GM21717 (cell line): ENCODE measurements around the gene SCN4A.

Source experiments
- ATAC-seq: cut with Tn5 transposase; IDR thresholded peaks from one replicate; pipeline ENCODE4 v1.9.1; 2021; ENCODE audit warnings: mild to moderate bottlenecking, moderate library complexity; ENCODE audit not compliant: unreplicated experiment

SCN4A gene

DNA sequence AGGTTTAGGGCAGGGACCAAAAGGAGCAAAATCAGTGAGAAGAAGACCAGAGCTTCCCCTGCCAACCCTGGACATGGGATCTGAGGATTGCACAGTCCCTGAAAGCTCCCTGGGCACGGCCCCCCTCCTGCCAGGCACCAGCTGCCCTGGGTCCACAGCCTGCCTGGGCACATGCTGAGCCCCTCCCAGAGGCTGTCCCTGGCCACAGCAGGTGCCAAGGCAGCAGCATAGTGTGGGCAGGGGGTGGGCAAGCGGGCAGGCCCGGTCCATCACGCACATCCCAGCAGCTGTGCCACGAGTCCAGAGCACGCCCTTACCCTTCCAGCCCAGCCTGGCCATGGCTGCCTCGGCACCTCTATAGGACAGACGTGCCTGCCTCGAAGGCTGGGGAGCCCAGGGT is 12.7 kb downstream of the SCN4A start:
- ATAC-seq = no peak

DNA sequence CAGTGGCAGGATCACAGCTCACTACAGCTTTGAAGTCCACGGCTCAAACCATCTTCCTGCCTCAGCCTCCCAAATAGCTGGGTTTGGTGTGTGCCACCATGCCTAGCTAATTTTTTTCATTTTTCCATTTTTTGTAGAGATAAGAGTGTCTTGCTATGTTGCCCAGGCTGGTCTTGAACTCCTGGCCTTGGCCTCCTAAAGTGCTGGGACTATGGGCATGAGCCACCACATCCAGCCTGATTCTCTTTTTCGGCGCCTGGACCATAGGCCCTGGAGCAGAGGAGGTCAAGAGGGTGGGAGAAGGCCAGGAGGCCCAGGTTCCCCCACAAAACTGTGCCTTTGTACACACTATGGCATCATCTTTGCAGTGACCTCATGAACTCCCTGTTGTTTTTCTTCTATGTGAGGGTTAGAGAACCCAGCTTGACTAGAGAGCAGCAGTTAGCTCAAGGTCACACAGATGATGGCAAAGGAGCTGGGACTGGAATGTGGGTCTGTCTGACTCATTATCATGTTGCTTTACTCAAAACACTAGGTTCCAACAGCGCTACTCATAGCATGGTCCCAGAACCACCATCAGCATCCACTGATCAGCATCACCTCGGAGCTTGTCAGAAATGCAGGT is 16.3 kb downstream of the SCN4A start:
- ATAC-seq = no peak

DNA sequence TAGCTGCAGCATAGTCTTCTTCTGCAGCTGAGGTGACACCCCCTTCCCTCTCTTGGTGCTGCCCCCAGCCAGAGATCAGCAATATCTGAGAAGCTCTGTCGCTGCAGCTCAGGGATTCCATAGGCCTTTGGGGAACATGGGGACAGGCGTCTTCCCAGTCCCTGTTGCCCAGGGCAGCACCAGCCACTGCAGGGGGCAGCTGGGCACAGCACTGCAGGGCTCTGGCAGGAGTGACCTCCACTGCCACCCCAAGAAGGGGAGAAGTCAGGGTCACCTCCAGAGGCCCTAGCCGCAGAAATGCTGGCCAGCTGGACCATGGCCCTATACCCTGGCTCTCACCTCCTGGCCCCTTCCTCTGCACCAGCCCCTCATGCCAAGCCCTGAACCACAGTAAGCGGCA is 16.9 kb downstream of the SCN4A start:
- ATAC-seq = no peak

DNA sequence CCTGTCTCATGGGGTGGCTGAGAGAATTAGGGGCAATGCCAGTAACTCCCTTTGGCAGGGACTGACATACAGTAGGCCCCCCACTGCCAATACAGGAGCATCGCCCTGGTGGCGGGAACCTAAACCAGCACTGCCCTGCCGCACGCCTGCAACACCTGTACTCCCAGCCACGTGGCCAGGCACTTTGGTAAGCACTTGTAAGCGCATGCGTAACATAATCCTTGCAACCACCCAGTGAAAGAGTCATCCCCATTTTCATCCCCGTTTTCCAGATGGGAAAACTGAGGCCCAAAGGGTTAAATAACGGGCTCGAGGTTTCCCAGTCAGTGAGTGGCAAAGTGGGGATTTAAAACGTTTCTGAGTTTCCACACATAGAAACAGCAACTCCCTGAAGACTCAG is 17.5 kb downstream of the SCN4A start:
- no peak for ATAC-seq

- ATAC-seq = peak; percentile 58
These were observed 18.2 kb downstream of the SCN4A start for GRCh38 chr17:63954402-63955063.

GRCh38 chr17:63950940-63951907 is 21.5 kb downstream of the SCN4A start:
- no peak for ATAC-seq

GRCh38 chr17:63949576-63950250 is 23.0 kb downstream of the SCN4A start:
- no peak for ATAC-seq

DNA sequence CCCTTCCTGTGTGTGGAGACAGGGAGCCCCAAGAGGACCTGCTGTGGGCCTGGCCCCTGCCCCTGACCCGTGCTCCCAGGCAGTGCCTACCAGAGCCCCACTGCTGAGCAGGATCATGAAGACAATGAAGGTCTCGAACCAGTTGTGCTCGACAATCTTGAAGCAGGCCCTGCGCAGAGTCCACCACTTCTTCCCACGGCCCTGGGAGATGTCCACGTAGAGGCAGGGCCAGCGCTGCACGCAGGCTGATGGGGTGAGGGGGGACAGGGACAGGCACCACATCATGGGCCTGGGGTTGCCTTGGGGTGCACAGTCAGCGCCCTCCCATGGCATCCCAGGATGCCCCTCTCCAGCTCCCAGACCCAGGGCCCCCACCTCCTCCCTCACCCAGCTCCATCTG is 24.2 kb downstream of the SCN4A start:
- ATAC-seq = no peak

DNA sequence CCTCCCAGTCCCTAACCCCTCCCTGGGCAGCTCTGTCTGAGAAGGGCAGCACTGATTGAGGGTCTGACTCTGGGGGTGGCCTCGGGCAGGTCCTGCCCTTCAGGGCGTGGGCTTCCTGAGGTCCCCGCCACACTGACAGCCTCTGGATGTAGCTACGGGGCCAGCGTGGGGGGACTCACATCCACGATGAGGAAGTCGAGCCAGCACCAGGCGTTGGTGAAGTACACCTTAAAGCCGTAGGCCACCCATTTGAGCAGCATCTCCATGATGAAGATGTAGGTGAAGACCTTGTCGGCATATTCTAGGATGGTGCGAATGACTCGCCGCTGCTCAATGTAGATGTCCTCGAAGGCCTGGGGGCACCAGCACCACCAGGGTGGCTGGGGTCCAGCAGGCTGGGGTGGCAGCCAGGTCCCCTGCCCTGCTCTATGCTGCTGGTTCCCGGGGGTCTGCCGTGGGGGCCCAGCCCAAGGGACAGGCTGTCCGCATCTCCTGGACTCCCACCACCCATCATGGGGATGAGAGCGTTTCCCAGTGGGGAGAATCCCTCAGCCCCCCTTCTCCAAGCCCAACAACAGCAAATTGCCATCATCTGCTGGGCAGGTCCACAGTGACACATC is 24.9 kb downstream of the SCN4A start:
- no peak for ATAC-seq

DNA sequence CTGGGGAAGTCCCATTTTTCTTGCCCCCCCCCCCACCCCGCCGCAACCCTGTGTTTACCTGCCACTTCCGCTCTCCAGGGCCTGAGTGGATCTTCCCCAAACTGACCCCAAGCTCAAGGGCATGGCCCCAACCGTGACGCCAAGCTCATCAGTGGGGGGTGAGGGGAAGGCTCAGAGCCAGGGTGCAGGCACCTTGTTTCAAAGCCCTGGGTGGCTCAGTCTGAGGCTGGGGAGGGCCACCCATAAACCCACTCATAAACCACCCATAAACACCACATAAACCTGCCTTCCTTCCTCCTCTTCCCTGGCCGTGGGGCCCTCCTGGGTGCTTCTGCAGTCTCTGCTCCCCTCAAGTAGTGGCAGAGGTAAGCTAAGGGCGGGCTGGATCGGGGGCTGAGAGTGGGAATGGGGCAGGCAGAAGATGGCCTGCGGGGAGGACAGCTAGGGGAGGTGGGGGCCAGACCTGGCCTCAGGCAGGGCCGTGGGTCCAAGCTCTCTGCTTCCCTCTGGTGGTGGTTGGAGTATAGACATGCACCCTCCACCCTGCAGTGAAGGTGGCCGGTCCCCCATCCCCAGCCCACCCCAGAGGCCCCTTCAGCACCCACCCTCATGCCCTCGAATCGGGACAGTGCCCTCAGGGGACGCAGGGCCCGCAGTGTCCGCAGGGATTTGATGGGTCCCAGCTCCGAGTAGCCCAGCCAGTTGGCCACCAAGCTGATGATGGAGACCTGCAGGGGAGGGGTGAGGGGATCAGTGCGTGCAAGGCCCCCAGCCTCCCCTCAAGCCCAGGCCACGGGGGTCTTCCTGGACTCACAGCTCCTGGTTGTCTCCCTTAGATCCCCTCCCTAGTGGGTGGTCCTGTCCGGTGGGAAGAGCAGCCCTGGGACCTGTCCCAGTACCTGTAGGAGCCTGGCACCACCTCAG is 26.0 kb downstream of the SCN4A start:
- ATAC-seq = peak; percentile 61

DNA sequence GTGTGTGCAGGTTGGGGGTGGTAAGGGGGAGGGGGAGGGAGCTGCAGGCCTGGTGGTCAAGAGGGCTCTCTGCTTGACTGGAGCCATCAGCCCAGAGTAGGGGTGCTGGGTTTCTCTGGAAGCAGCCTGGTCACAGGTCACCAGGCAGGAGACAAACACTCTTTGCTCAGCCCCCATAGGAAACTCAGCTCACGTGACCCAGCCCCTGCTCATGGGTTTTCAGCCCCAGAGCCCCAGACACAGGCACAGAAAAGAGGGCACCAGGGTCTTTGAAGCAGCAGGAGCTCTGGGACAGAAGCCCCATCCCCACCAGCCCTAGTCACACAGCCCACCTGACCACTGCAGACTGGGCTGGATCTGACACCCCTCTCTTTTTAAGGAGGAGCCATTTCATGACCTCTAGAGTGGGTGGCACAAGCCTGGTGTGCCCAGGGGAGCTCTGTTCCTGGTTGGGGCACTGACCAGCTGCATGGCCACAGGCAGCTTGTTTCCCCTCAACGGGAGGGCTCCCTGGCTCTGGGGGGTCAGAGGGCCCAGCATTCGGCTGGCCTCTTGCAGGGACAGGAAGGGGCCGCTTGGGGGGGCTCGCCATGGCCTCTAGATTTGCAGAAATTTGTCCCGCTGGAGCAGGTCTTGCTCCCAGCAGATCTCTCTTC is 26.8 kb downstream of the SCN4A start:
- ATAC-seq = no peak

- ATAC-seq = no peak
These were observed 27.8 kb downstream of the SCN4A start for GRCh38 chr17:63944736-63945499.

DNA sequence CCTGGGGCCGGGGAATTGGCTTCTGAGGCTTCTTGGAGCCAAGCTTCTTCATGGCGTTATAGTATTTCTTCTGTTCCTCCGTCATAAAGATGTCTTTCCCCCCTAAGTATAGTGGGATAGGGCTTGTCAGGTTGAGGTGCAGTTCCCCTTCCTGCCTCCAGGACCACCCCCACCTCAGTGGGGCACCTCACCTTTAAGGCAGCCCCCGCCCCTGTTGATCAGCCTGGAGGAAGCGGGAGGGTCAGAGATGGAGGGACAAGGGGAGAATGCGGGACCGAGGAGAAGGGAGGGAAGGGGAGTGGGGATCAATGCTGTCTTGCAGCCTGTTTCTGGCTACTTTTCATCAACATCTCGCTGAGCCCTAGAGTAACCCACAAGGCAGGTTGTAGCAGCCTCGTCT is 29.0 kb downstream of the SCN4A start:
- no peak for ATAC-seq

DNA sequence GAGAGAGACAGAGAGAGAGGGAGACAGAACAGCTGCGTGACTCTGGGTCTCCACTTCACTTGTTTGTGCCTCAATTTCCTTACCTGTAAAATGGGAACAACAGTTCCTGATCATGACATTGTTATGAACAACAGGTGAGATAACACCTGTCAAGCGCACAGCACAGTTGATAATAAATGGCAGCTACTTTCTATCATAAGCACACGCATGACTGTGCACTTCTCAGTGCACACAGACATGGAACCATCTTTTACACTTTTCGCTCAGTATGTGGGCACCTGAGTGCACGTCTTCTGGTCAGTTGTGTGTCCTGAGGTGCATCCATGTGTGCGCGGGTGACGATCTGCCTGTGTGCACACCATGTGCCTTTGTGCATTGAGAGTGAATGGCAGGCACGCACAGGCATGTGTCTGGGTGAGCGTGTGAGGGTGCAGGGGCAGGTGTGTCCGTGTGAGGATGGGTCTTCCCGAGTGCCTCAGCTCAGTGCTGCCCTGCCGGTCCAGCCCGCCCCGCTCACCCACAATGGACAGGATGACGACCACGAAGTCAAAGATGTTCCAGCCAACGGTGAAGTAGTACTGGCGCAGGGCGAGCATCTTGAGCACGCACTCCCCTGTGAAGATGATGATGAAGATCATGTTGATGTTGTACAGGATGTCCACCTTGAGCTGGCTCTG is 30.3 kb downstream of the SCN4A start:
- no peak for ATAC-seq

DNA sequence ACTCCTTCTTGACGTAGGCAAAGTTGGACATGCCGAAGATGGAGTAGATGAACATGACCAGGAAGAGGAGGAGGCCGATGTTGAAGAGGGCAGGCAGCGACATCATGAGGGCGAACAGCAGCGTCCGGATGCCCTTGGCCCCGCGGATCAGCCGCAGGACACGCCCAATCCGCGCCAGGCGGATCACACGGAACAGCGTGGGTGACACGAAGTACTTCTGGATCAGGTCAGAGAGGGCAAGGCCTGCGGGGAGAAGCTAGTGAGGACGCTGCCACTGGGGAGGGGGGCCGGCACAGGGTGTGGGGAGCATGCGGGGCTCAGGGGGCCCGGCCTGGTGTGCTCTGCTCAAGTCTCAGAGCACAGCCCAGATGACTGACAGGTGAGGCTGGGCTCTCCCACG is 31.0 kb downstream of the SCN4A start:
- ATAC-seq = no peak

- no peak for ATAC-seq
These were observed 31.6 kb downstream of the SCN4A start for GRCh38 chr17:63941162-63941561.

- ATAC-seq = no peak
These were observed 32.1 kb downstream of the SCN4A start for GRCh38 chr17:63940584-63940983.

- ATAC-seq = no peak
These were observed 32.8 kb downstream of the SCN4A start for GRCh38 chr17:63939884-63940283.
